ENCODE results near the gene ARSB. TPM values are rescaled to one million over a fixed set of nuclear protein-coding genes. Genes with fewer than 3 reads are reported as not detected.
"Not testable (repeated sequence)": the region's sequence is repeated elsewhere in the genome, so short reads cannot be mapped to it uniquely, and the experiment has no call there.

Gene ARSB
- total RNA-seq, 1 donor from 2014 or later: 28.0 TPM

- TF ChIP-seq CTCF (conservative IDR thresholded peaks at IDR 0.05): no peak
- H3K4me1 Mint-ChIP-seq: peaks cover under 1% of the 10 kb centered on the region
- DNase-seq (ENCODE audit: low read depth, low spot score): no peak
- H3K4me3 Mint-ChIP-seq: no peak overlapping the region
- peaks cover 4% of the 10 kb centered on the region for H3K9me3 Mint-ChIP-seq
- H3K36me3 Mint-ChIP-seq (ENCODE audit: low read depth): no peaks in the 10 kb centered on the region
- no peaks in the 10 kb centered on the region for H3K27me3 Mint-ChIP-seq (ENCODE audit: low read depth)
- H3K27ac Mint-ChIP-seq (ENCODE audit: unreplicated experiment): no peak overlapping the region
Observed at GRCh38 chr5:78763659-78764189, 221.4 kb downstream of the ARSB start.

- not testable (repeated sequence) for DNase-seq (ENCODE audit: low read depth, low spot score); H3K36me3 Mint-ChIP-seq (ENCODE audit: low read depth); H3K4me3 Mint-ChIP-seq; H3K27ac Mint-ChIP-seq (ENCODE audit: unreplicated experiment); H3K27me3 Mint-ChIP-seq (ENCODE audit: low read depth); H3K9me3 Mint-ChIP-seq
- H3K4me1 Mint-ChIP-seq: peaks cover 10% of the 10 kb centered on the region
Observed at GRCh38 chr5:78762743-78763142, 222.4 kb downstream of the ARSB start.

- no peak overlapping the region for H3K4me3 Mint-ChIP-seq
Observed at GRCh38 chr5:78761840-78762239, 223.3 kb downstream of the ARSB start.

GRCh38 chr5:78760770-78761169 is 224.3 kb downstream of the ARSB start:
- Mint-ChIP-seq H3K4me3 (no peak overlapping the region), H3K4me1 (peaks cover 12% of the 10 kb centered on the region), H3K27me3 (ENCODE audit: low read depth) (no peaks in the 10 kb centered on the region), H3K27ac (ENCODE audit: unreplicated experiment) (no peak overlapping the region), H3K9me3 (peaks cover 4% of the 10 kb centered on the region), H3K36me3 (ENCODE audit: low read depth) (no peaks in the 10 kb centered on the region)
- peak; percentile 18 for TF ChIP-seq CTCF (conservative IDR thresholded peaks at IDR 0.05)
- no peak for DNase-seq (ENCODE audit: low read depth, low spot score)

More at GRCh38 chr5:78761840-78762239, 223.3 kb downstream of the ARSB start:
- Mint-ChIP-seq H3K27me3 (ENCODE audit: low read depth) (no peaks in the 10 kb centered on the region), H3K36me3 (ENCODE audit: low read depth) (no peaks in the 10 kb centered on the region), H3K27ac (ENCODE audit: unreplicated experiment) (no peak overlapping the region), H3K4me1 (peaks cover 12% of the 10 kb centered on the region), H3K9me3 (peaks cover 4% of the 10 kb centered on the region)
- no peak for TF ChIP-seq CTCF (conservative IDR thresholded peaks at IDR 0.05)
- no peak for DNase-seq (ENCODE audit: low read depth, low spot score)

- peaks cover 12% of the 10 kb centered on the region for H3K4me1 Mint-ChIP-seq
- TF ChIP-seq CTCF (conservative IDR thresholded peaks at IDR 0.05): no peak
- no peak for DNase-seq (ENCODE audit: low read depth, low spot score)
- no peak overlapping the region for H3K27ac Mint-ChIP-seq (ENCODE audit: unreplicated experiment)
- no peak overlapping the region for H3K4me3 Mint-ChIP-seq
- H3K9me3 Mint-ChIP-seq: peaks cover 4% of the 10 kb centered on the region
- no peaks in the 10 kb centered on the region for H3K36me3 Mint-ChIP-seq (ENCODE audit: low read depth)
- no peaks in the 10 kb centered on the region for H3K27me3 Mint-ChIP-seq (ENCODE audit: low read depth)
Observed at GRCh38 chr5:78760366-78760765, 224.7 kb downstream of the ARSB start.

- DNase-seq (ENCODE audit: low read depth, low spot score): no peak
- no peak for TF ChIP-seq CTCF (conservative IDR thresholded peaks at IDR 0.05)
- Mint-ChIP-seq H3K4me3 (no peak overlapping the region), H3K4me1 (peaks cover 12% of the 10 kb centered on the region), H3K27ac (ENCODE audit: unreplicated experiment) (no peak overlapping the region), H3K36me3 (ENCODE audit: low read depth) (no peaks in the 10 kb centered on the region), H3K9me3 (peaks cover 4% of the 10 kb centered on the region), H3K27me3 (ENCODE audit: low read depth) (no peaks in the 10 kb centered on the region)
Observed at GRCh38 chr5:78758169-78758839, 226.8 kb downstream of the ARSB start.

Measured in neural crest cell (in vitro differentiated cells).